SKM-1 (cell line): Measurements from ENCODE around the gene ARPC5L.

Source experiments
- DNase-seq: peaks from one replicate; lab custom pipeline; 2025; ENCODE audit not compliant: unreplicated experiment; lab: John Stamatoyannopoulos, UW

The ARPC5L gene

DNA sequence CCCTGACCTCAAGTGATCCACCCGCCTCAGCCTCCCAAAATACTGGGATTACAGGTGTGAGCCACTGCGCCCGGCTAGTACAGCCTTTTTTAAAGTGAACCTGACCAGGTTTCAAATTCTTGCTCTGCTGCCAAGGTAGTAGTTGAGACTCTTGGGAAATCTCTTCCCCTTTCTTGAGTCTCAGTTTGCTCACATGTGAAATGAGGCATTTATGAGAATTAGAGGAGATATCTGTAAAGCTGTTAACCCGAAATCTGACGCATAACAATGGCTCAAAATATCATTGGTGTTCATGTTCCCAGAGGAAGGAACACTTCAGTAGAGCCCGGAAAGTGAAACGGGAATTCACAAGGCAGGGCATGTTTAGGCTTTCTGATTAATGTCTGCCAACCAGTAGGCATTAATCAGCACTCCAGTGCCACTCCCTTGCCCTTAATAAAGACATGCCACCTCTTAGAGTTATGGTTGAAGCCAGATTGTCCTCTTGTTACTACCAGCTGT is 1.5 kb downstream of the ARPC5L start:
- no peak for DNase-seq

DNA sequence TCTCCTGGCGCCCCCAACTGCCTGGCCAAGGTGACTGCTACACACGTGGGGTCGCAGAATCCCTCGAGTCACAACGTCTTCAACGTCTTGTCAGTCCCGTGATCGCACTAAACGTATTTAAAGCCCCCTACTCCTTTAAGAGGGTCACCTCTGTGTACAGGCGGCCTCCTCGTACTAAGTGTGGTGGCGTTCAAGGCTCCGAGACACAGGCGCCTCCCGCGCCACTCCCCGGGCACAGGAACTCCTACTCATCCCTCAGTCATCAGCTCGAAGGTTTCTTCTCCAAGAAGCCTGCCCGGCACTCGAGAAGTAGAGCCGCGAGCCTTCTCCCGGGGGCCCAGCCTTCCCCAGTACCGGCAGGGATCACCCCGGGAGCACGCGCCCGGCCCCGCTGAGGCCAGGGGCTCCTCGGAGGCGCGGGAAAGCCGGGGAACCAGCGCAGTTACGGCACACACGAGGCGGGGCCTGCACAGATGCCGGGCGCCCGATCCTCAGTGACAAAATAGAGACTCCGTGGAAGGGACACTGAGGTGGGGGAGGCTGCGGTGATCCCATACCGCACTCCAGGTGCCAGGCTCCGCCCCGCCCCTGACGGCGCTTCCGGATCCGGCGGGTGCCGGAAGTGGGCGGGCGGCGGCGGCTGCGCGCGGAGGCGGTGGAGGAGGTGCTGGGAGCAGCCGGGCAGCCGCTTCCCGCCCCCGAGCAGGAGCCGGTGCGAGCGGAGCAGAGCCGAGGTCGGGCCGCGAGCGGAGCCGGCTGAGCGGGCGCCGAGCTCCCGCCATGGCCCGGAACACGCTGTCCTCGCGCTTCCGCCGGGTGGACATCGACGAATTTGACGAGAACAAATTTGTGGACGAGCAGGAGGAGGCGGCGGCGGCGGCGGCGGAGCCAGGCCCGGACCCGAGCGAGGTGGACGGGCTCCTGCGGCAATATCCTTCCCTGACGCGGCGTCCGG is 6.9 kb downstream of the ARPC5L start:
- DNase-seq = peak; percentile 69

DNA sequence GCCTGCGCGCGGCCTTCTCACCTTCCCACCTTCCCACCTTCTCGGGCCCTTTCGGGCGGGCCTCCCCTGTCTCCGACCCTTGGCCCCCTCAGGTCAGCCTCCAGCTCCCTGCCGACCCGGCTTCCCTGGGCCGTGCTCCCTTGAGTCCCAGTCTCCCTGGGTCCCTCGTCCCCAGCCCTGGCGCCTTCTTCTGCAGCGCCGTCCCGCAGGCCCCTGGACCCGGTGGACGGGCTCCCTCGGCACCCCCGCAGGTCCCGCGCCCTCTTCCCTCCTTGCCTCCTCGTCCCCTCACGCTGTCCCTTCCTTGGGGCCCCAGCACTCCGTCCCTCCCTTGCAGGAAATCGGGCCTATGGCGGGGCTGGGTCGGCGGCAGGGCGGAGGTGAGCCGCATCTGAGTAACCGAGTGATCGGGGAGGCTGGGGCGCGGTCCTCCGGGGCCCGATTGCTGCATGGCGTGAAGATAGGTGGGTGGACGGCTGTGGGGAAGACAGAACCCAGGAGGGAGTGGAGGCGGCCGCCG is 7.6 kb downstream of the ARPC5L start:
- no peak for DNase-seq

DNA sequence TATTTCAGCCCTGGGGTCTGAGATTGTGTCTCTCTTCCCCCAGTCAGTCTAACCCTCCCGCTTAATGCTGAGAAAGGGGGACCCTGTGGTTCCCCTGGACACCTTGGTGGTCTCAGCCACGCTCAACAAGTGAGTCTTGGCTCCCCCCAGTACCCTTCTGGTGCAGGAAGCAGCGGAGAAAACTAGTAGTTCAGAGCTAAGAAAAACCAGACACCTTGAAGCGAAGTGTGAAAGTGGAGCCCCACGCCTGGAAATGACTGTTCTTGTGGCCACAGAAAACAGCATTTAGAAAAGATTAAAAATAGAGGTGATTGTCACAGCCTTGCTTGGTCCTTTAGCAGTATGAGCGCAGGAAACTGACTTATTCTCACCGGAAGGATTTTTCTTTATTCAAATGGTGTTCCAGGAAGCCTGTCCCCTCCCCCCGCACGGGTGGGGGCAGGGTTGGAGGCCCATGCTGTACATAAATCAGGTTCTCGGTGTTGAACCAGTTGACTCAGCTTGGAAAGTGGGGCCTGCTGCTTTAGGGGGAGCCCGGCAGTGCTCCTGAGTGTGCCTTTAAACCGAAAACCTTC is 8.1 kb downstream of the ARPC5L start:
- DNase-seq = no peak

DNA sequence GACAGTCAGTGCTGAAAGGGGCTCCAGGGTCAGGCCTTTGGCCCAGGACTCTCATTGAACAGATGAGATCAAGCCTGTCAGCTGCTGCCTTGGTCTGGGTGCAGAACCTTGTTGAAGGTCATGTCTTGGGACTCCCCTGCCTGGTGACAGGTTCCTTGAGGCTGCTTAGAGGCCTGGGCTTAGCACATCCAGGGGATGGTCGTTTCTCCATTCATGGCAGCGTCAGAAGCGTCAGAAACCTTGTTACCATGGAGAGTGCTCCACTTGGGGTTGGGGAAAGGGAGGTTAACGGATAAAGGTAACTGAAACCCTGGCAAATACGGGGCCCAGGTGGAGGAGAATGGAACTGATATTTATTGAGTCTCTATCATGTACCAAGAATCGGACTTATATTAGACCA is 8.8 kb downstream of the ARPC5L start:
- no peak for DNase-seq

DNA sequence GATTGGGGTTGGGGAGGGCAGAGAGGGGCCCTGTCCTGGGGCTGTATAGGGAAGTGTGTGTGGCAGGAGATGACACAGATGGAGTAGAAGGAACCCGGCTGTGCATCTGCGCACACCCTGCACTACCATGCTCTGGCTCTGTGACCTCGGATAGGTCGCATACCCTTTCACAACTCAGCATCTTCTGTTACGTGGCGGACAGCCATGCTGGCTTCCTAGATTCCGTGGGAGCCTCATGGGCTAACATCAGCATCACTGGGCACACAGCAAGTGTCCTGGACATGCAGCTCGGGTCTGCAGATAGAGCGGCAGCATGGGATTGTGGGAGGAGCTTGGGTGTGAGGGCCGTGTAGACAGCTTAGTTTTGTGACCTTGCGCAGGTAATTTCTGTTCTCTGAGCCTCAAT is 9.2 kb downstream of the ARPC5L start:
- no peak for DNase-seq

DNA sequence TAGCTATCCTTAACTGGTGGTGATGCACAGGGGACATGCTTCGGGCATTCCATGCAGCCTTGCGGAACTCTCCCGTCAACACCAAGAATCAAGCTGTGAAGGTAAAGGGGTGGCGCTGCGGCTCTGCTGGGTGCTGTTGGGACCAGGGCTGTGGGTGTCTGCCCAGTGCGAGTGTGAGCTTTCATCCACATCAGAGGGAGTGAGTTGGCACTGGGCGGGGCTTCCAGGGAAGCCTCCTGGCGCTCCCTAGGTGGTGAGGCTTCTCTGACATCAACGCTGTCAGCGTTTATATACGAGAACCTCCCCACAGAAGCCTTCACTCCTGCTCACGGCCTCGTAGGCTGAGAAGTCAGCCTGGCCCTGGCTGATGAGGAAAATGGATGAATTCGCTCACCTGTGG is 11.7 kb downstream of the ARPC5L start:
- DNase-seq = no peak

DNA sequence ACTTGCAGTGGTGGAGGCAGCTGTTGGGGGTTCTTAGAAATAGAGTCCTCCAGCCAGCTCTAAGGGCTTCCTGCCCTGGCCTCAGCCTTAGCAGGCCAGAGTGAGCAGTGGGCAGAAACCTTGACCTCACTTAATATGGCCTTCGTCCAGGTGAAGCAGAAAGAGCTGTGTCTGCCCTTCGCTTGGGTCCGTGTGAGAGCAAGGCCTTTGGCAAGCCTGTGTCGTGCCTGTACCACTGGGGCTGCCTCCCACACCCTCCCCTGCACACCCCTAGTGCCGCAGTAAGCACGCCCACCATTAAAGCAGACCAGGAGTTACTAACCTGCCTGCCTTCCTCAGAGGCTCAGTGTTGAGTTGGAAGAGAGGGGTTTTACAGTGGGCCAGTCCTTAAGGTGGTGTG is 13.6 kb downstream of the ARPC5L start:
- DNase-seq = no peak

DNA sequence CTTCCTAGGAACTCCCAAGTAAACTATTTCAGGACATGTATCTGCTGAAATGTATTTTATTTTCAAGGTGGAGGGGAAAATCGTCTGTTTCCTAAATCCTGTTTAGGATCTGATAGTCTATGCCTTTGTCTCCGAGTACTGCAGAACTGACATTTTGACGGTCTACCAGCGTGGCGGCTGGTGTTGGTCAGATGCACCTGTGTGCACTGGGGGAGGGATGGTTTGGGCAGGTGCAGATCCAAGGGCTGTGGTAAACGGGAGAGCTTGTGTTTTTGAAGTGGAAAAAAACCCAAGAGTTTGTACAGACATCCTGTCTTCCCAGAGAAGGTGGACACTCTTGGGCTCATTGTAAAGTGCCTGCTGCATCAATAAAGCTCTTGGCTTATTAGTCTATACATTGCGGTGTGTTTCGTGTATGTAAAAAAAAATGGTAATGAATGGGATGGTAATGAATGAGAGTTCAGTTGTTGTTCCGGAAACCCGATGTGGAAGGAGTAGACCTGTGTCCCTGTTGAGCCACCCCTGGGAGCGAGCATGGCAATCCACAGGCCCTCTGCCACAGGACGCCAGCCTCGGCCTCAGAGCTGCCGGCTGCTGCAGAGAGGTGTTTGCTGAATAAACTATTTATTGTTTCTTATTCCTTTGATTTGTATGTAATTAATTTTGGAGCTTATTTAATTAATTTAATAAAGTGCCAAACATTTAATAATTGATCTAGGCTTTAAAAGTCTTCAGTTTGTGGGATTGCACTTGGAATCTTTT is 15.3 kb downstream of the ARPC5L start:
- DNase-seq = no peak

DNA sequence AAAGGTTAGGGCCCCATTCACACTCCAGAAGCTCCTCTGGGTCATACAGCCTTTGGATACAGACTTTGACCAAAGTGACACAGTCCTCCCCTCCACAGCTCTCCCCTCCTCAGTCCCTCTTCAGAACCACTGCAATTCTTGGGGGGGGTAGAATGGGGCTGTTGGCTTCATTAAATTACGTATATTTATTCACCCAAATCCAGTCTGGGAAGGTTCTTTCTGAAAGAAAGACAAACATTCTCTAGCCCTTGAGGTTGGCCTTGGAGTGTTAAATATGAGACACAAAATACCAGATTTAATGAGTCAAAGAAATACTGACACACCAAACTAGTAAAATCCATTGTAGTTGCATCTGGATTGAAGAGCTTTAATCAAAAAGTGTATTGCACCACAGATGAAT is 16.1 kb downstream of the ARPC5L start:
- no peak for DNase-seq

DNA sequence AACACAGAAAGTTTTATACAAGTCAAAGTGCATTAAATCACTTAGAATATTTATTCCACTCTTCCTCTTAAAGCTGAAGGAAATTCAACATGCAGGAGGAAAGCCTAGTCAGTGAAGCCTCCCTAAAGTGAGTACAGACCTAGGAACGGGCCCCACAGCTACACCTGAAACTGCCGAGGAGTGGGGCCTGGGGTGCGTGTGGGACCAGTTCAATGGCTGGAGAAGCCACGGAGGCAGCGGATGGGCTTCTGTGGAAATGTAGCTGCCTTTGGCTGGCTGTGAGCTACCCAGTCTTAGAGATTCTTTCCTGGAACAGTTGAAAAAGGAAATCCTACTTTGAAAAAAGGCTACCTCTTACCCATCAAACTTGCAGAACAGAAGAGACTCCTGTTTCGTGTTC is 16.6 kb downstream of the ARPC5L start:
- DNase-seq = no peak

DNA sequence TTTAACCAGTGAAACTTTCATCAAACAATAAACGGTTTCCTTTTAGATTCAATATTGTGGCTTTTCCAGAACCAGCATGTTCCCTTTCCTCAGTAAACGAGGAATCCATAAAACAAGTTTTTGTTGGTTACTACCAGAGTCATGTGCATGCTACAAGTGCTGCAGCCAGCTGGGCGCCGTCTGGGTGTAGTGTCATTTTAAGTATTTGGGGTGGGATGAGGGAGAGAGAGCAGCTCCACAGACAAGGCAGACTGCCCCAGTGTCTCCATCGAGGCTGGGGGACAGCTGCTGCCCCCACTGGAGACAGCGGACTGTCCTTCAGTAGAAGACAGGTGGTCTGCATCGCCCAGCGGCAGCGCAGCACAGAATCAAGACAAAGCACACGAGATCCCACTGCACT is 17.3 kb downstream of the ARPC5L start:
- DNase-seq = no peak

DNA sequence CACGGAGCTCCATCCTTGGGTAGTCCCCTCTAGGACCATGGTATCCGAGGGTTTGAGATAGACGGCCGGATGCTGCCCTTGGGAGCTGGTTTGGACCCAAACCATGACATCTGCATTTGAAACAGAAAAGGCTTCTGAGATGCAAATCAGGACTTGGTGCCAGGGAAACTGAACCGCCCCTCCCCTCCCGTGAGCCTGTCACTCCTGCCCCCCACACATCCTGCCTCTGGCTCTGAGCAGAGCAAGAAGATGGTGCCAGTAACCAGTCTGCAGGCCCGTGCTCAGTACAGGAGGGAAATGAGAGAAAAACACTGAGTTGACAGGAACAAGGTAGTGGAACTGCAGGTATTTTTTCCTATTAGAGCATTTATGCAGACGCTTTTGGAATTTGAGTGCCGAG is 18.6 kb downstream of the ARPC5L start:
- DNase-seq = no peak

DNA sequence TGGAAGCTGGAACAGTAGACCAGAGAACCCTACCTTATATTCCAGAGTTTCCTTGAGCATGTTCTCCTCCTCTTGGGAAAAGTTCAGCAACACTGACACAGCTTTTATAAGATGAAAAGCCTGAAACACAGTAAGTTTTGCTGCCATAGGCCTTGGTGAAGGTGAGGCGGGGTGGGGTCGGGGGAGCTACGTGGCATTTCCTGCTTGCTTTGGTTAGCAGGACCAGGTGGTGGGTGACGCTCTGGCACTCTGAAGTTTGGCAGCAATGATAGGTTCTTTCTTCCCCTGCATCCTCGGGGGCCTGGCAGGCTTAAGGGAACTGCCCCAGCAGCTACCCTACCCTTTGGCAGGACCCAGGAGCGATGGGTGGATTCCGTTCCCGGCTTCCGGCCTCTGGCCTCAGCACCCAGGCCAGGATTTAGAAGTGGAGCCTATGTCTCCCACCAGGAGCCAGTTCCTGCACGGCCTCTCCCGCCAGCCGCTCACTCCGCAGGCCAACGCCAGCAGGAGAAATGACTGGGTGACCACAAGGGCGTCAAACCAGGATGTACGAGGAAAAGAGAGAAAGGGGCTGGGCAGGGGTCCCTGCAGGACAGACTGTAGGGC is 19.3 kb downstream of the ARPC5L start:
- DNase-seq = no peak

DNA sequence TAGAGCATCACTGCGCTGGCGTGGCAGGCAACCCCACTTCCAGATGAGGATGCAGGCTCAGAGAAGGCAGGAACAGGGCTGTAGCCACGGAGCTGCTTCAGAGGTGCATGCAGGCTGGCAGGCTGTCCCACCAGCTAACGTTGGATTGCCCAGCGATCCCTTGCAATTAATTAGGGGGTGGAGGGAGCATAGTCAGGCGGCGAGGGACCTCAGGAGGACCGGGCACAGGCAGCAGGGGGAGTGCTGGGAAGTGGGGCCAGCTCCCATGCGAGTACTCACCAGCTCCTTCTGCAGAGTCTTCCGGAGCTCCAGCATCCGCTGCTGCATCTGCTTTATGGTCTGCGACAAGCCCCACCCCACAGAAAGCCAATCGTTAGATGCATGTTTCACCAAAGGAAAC is 20.3 kb downstream of the ARPC5L start:
- DNase-seq = no peak

DNA sequence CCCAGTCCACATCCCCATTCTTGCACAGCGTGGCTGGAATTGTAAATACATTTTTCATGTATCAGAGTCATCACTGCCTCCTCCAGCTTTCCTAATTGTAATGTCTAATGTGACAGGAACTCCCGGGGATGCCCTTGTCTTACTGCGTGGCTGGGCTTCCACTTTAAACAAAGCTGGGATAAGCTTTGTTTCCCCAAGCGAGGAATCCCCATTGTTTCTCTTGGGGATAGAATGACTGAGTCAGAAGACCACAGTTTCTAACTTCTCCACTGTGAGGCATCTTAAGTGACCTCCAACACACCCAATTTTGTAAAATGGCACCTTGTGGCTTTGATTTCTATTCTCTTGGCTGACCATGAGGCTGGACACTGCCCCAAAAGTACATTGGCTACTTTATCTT is 22.4 kb downstream of the ARPC5L start:
- DNase-seq = no peak

DNA sequence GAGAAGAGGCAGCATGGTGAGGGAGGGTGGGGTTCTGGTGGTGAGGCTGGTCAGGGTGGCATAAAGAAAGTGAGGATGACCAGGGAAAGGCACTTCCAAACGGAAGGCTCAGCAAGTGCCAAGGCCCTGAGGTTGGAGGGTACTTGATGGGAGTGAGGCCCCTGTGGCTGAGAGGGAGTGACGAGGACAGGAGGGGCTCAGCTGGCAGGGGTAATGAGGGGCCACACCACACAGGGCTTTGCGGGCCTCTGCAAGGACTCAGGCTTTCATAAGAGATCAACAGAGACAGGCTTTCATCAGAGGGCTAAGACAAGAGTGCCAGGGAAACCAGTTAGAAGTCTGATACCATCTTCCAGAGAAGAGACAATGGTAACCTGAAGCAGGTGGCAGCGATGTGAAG is 23.6 kb downstream of the ARPC5L start:
- no peak for DNase-seq

DNA sequence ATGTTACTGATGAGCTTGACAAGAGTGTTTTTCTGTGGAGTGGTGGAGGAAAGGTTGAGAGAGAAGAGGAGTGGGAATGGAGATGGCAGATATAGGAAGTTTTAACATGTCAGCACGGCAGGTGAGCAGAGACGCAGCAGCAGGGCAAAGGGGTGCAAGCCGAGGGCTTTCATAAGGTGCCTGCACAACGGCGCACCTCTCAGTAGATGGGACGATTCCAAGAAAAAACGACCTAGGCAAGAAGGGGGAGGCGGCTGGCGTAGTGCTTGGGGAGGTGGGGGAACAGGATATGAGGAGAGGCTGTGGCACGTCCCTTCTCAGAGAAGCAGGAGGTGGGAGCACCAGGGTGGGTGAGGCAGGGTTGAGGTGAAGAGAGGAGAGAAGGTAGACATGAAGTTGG is 24.5 kb downstream of the ARPC5L start:
- DNase-seq = no peak

DNA sequence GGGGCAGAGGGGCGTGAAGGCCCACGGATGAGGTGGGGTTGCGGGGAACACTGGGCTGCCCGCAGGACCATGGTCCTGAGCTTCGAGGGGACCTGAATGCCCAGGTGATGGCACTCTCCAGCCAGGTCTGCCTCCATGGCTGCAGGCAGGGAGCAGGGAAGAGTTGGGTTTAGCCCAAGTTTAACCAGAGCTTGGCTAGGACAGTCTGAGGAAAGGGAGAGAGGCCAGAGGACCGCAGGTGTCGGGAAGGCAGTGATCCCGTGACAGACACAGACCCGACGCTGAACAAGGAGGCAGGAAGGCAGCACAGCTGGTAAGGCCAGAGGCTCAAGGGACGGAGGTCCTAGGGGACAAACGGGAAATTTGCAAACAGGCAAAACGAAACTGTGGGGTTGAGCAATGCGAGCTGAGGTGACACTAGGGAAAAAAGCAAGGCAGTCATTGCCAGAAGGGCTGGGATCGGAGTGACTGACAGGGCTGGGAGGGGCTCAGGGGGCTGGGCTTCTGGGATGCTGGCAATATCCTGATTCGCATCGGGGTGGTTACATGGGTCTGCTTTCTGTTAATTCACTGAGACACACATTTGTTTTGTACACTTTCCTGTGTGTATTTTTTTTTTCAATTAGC is 25.0 kb downstream of the ARPC5L start:
- DNase-seq = no peak

DNA sequence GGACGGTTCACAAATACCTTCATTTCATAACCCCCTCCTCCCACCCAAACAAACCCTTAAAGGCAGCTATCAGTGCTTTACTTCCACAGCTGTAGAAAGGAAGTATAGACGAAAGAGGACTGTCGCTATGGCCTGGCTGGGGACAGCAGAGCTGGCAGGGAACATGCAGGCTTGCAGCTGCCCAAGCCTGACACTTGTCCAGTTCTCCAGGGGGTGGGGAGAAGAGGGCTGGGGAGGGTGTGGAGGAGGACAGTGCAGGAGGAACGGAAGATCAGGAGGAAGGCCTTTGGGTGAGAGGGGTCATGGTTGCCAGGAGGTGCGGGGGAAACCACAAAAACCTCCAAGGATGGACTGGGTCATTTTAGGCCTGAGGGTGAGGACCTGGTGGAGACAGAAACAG is 25.9 kb downstream of the ARPC5L start:
- DNase-seq = no peak

DNA sequence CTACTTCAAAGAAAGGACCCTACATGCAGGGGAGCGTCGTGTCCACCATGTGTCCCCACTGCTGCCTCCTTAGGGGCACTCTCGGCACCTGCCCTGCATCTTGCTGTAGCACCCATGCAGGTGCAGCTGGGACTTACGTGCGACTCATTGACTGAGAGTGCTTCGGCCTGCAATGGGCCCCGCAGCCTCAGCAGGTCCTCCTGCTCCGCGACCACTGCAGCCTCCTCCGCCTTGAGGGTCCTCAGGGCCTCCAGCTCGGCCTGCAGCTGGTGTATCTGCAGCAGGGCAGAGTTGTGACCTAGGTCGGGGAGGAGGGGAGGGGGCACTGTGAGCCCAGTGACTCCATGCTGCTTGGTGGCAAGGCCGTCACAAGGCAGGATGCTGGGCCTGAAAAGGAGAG is 27.1 kb downstream of the ARPC5L start:
- DNase-seq = no peak
